GM19035 (cell line): ENCODE results near the gene LRBA.
"Not testable (repeated sequence)": the region's sequence is repeated elsewhere in the genome, so short reads cannot be mapped to it uniquely, and the experiment has no call there.

Experiments
- ATAC-seq: cut with Tn5 transposase; IDR thresholded peaks from one replicate; pipeline ENCODE4 v1.9.1; 2021; ENCODE audit not compliant: unreplicated experiment

The LRBA gene

GRCh38 chr4:150978738-150979575 is 36.1 kb downstream of the LRBA start:
- ATAC-seq = no peak

GRCh38 chr4:150976478-150977118 is 38.5 kb downstream of the LRBA start:
- no peak for ATAC-seq

- peak; percentile 56 for ATAC-seq
Measured at GRCh38 chr4:150974750-150975149, 40.3 kb downstream of the LRBA start.

- no peak for ATAC-seq
Measured at GRCh38 chr4:150974252-150974640, 40.8 kb downstream of the LRBA start.

GRCh38 chr4:150973626-150974251 is 41.3 kb downstream of the LRBA start:
- no peak for ATAC-seq

GRCh38 chr4:150972592-150972991 is 42.5 kb downstream of the LRBA start:
- ATAC-seq = no peak

GRCh38 chr4:150971901-150972300 is 43.2 kb downstream of the LRBA start:
- no peak for ATAC-seq

- peak; percentile 72 for ATAC-seq
Measured at GRCh38 chr4:150970685-150971151, 44.4 kb downstream of the LRBA start.

- no peak for ATAC-seq
Measured at GRCh38 chr4:150964754-150965153, 50.3 kb downstream of the LRBA start.

GRCh38 chr4:150963602-150964345 is 51.3 kb downstream of the LRBA start:
- not testable (repeated sequence) for ATAC-seq

- ATAC-seq = no peak
Measured at GRCh38 chr4:150962245-150962644, 52.8 kb downstream of the LRBA start.

- ATAC-seq = no peak
Measured at GRCh38 chr4:150961566-150961965, 53.5 kb downstream of the LRBA start.

- no peak for ATAC-seq
Measured at GRCh38 chr4:150960818-150961217, 54.3 kb downstream of the LRBA start.

GRCh38 chr4:150960079-150960478 is 55.0 kb downstream of the LRBA start:
- no peak for ATAC-seq

GRCh38 chr4:150957981-150958380 is 57.1 kb downstream of the LRBA start:
- not testable (repeated sequence) for ATAC-seq

GRCh38 chr4:150957095-150957494 is 58.0 kb downstream of the LRBA start:
- ATAC-seq = not testable (repeated sequence)

GRCh38 chr4:150953916-150954315 is 61.2 kb downstream of the LRBA start:
- ATAC-seq = not testable (repeated sequence)

GRCh38 chr4:150952167-150952845 is 62.8 kb downstream of the LRBA start:
- no peak for ATAC-seq

GRCh38 chr4:150950657-150951288 is 64.3 kb downstream of the LRBA start:
- ATAC-seq = peak; percentile 80

GRCh38 chr4:150949943-150950342 is 65.1 kb downstream of the LRBA start:
- ATAC-seq = no peak
